SKM-1 (cell line): ENCODE results near the gene OR5D18.
"Not testable (repeated sequence)": the region's sequence is repeated elsewhere in the genome, so short reads cannot be mapped to it uniquely, and the experiment has no call there.

ENCODE experiments used
- DNase-seq: peaks from one replicate; lab custom pipeline; 2025; ENCODE audit not compliant: unreplicated experiment; lab: John Stamatoyannopoulos, UW

OR5D18 gene

GRCh38 chr11:55819330-55819729, at the start of gene OR5D18:
Gene OR5D18, plus strand, starts transcription at chr11:55819630. Its CDS starts 0 bp downstream, at chr11:55819630.
- DNase-seq, result no peak

- no peak for DNase-seq
Measured at GRCh38 chr11:55773138-55773537, 46.3 kb upstream of the OR5D18 start, which contains the start of gene OR5D13. Gene OR5D13, plus strand, starts transcription at chr11:55773438. Its CDS starts 0 bp downstream, at chr11:55773438.

GRCh38 chr11:55791606-55792005, 27.8 kb upstream of the OR5D18 start:
- DNase-seq, result no peak

- DNase-seq, result no peak
Measured at GRCh38 chr11:55793321-55793720, 26.1 kb upstream of the OR5D18 start.

GRCh38 chr11:55795256-55795655, 24.2 kb upstream of the OR5D18 start, which contains the start of gene OR5D14:
Gene OR5D14, plus strand, starts transcription at chr11:55795556. Its CDS starts 0 bp downstream, at chr11:55795556.
- no peak for DNase-seq

GRCh38 chr11:55806248-55806647, 13.2 kb upstream of the OR5D18 start:
- no peak for DNase-seq

GRCh38 chr11:55811067-55811466, 8.4 kb upstream of the OR5D18 start, which contains the start of gene OR5L1:
Gene OR5L1, plus strand, starts transcription at chr11:55811367. Its CDS starts 100 bp downstream, at chr11:55811467.
- DNase-seq, result no peak

GRCh38 chr11:55826919-55827318, 7.5 kb downstream of the OR5D18 start, which contains the start of gene OR5L2:
Gene OR5L2, plus strand, starts transcription at chr11:55827219. Its CDS starts 0 bp downstream, at chr11:55827219.
- DNase-seq, result no peak

- no peak for DNase-seq
Measured at GRCh38 chr11:55838452-55838851, 19.0 kb downstream of the OR5D18 start, which contains the start of gene OR5D16. Gene OR5D16, plus strand, starts transcription at chr11:55838752. Its CDS starts 0 bp downstream, at chr11:55838752.

GRCh38 chr11:55847453-55847852, 28.0 kb downstream of the OR5D18 start:
- no peak for DNase-seq

GRCh38 chr11:55849037-55849436, 29.6 kb downstream of the OR5D18 start:
- DNase-seq, result no peak

GRCh38 chr11:55852141-55852540, 32.7 kb downstream of the OR5D18 start:
- no peak for DNase-seq

- no peak for DNase-seq
Measured at GRCh38 chr11:55854704-55855103, 35.3 kb downstream of the OR5D18 start.

GRCh38 chr11:55867354-55867753, 47.9 kb downstream of the OR5D18 start:
- not testable (repeated sequence) for DNase-seq
